ENCODE data around the gene SLC25A1.

- TF ChIP-seq CTCF (IDR thresholded peaks at IDR 0.05) (no peak), ATF6 (CRISPR knock-in tag; IDR thresholded peaks at IDR 0.05) (no peak), EMX1 (CRISPR knock-in tag; IDR thresholded peaks at IDR 0.05) (no peak), USF1 (CRISPR knock-in tag; IDR thresholded peaks at IDR 0.05) (no peak)
- TF ChIP-seq, protein P1, sequence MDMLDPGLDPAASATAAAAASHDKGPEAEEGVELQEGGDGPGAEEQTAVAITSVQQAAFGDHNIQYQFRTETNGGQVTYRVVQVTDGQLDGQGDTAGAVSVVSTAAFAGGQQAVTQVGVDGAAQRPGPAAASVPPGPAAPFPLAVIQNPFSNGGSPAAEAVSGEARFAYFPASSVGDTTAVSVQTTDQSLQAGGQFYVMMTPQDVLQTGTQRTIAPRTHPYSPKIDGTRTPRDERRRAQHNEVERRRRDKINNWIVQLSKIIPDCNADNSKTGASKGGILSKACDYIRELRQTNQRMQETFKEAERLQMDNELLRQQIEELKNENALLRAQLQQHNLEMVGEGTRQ (CRISPR knock-in tag; IDR thresholded peaks at IDR 0.05), result no peak
Observed at GRCh38 chr22:19139974-19140373, 38.6 kb downstream of the SLC25A1 start.
